KMS-11 (cell line): ENCODE data around the gene XCL1.

Experiments
- H2AFZ ChIP-seq: fragments of 200-600 bp; sonication (generic); 2 replicates; pipeline ENCODE4 v1.6.1; 2016; ENCODE audit warnings: antibody characterized with exemption, mixed run types, low read depth
- H3K27ac ChIP-seq: fragments of 200-600 bp; sonication (generic); 2 replicates; pipeline ENCODE4 v1.6.1; 2016; ENCODE audit warnings: mild to moderate bottlenecking, mixed run types
- H3K27me3 ChIP-seq: fragments of 200-600 bp; sonication (generic); 2 replicates; pipeline ENCODE4 v1.6.1; 2017; ENCODE audit warnings: mild to moderate bottlenecking, low read depth, mixed run types, moderate library complexity; ENCODE audit not compliant: insufficient read depth
- H3K36me3 ChIP-seq: fragments of 200-600 bp; sonication (generic); 2 replicates; pipeline ENCODE4 v1.6.1; 2017; ENCODE audit warnings: mild to moderate bottlenecking, mixed run types; ENCODE audit not compliant: insufficient read depth
- H3K4me1 ChIP-seq: fragments of 200-600 bp; sonication (generic); 2 replicates; pipeline ENCODE4 v1.6.1; 2016; ENCODE audit warnings: mild to moderate bottlenecking, low read depth, mixed run types; ENCODE audit not compliant: poor library complexity, severe bottlenecking
- H3K4me2 ChIP-seq: fragments of 200-600 bp; sonication (generic); 2 replicates; pipeline ENCODE4 v1.7.0; 2016; ENCODE audit warnings: mild to moderate bottlenecking, mixed run types
- H3K4me3 ChIP-seq: fragments of 200-600 bp; sonication (generic); IDR thresholded peaks from 2 replicates; pipeline ENCODE4 v1.6.1; 2017; ENCODE audit warnings: low read depth, low read length, mixed read lengths; ENCODE audit not compliant: insufficient read depth
- H3K79me2 ChIP-seq: fragments of 200-600 bp; sonication (generic); 2 replicates; pipeline ENCODE4 v1.6.1; 2016; ENCODE audit warnings: low read depth, mixed run types; ENCODE audit not compliant: insufficient read depth
- H3K9ac ChIP-seq: fragments of 200-600 bp; sonication (generic); 2 replicates; pipeline ENCODE4 v1.6.1; 2016; ENCODE audit warnings: mild to moderate bottlenecking, mixed run types
- H4K20me1 ChIP-seq: fragments of 200-600 bp; sonication (generic); 2 replicates; pipeline ENCODE4 v1.6.1; 2016; ENCODE audit warnings: mild to moderate bottlenecking, mixed run types; ENCODE audit not compliant: insufficient read depth
- CTCF ChIP-seq: fragments of 200-600 bp; sonication (generic); conservative IDR thresholded peaks from 2 replicates; pipeline ENCODE4 v1.6.1; 2017; ENCODE audit warnings: low read depth, mild to moderate bottlenecking, antibody characterized with exemption, low read length, moderate library complexity, mixed read lengths

XCL1 gene

GRCh38 chr1:168614235-168614634 is 37.8 kb downstream of the XCL1 start:
- Histone ChIP-seq H3K4me2 (no peak overlapping the region), H4K20me1 (no peaks in the 10 kb centered on the region), H3K4me3 (no peak overlapping the region), H2AFZ (no peak overlapping the region), H3K27ac (no peak overlapping the region), H3K9ac (no peak overlapping the region), H3K27me3 (no peaks in the 10 kb centered on the region), H3K4me1 (no peaks in the 10 kb centered on the region), H3K36me3 (no peaks in the 10 kb centered on the region), H3K79me2 (no peaks in the 10 kb centered on the region)
- no peak for TF ChIP-seq CTCF

GRCh38 chr1:168615965-168616364 is 39.6 kb downstream of the XCL1 start:
- Histone ChIP-seq H3K4me1 (no peaks in the 10 kb centered on the region), H3K4me2 (no peak overlapping the region)
- TF ChIP-seq CTCF = no peak

GRCh38 chr1:168617974-168618750 is 41.8 kb downstream of the XCL1 start:
- Histone ChIP-seq H3K4me3 (no peak overlapping the region), H2AFZ (no peak overlapping the region), H4K20me1 (no peaks in the 10 kb centered on the region), H3K27ac (no peak overlapping the region), H3K9ac (no peak overlapping the region), H3K4me1 (no peaks in the 10 kb centered on the region), H3K79me2 (no peaks in the 10 kb centered on the region), H3K4me2 (no peak overlapping the region), H3K36me3 (no peaks in the 10 kb centered on the region), H3K27me3 (no peaks in the 10 kb centered on the region)
- TF ChIP-seq CTCF = no peak

More at GRCh38 chr1:168615965-168616364, 39.6 kb downstream of the XCL1 start:
- H3K9ac ChIP-seq = no peak overlapping the region
- H2AFZ ChIP-seq = no peak overlapping the region
- no peaks in the 10 kb centered on the region for H3K79me2 ChIP-seq
- no peaks in the 10 kb centered on the region for H3K36me3 ChIP-seq
- no peaks in the 10 kb centered on the region for H4K20me1 ChIP-seq
- no peak overlapping the region for H3K4me3 ChIP-seq
- H3K27me3 ChIP-seq = no peaks in the 10 kb centered on the region
- H3K27ac ChIP-seq = no peak overlapping the region

GRCh38 chr1:168618886-168619285 is 42.5 kb downstream of the XCL1 start:
- no peak for TF ChIP-seq CTCF
- H3K4me1 ChIP-seq = no peaks in the 10 kb centered on the region
- no peak overlapping the region for H2AFZ ChIP-seq
- no peak overlapping the region for H3K4me2 ChIP-seq
- H3K36me3 ChIP-seq = no peaks in the 10 kb centered on the region
- no peaks in the 10 kb centered on the region for H4K20me1 ChIP-seq
- no peak overlapping the region for H3K4me3 ChIP-seq
- no peak overlapping the region for H3K27ac ChIP-seq
- no peaks in the 10 kb centered on the region for H3K79me2 ChIP-seq
- no peaks in the 10 kb centered on the region for H3K27me3 ChIP-seq
- no peak overlapping the region for H3K9ac ChIP-seq
